Stimulated activated CD8-positive, alpha-beta memory T cell treated with anti-CD3 and anti-CD28 coated beads, Interleukin-7, amount 100 ng/mL, for 4 hours (primary cell): ENCODE measurements around the gene TTLL11.
"Not testable (repeated sequence)": the region's sequence is repeated elsewhere in the genome, so short reads cannot be mapped to it uniquely, and the experiment has no call there.

Source experiments
- DNase-seq, 2 donors: peaks; one replicate each; pipeline ENCODE4 v3.0.0-alpha.2; 2020; ENCODE audit warnings: low read depth in 2 of 2

Gene TTLL11

DNA sequence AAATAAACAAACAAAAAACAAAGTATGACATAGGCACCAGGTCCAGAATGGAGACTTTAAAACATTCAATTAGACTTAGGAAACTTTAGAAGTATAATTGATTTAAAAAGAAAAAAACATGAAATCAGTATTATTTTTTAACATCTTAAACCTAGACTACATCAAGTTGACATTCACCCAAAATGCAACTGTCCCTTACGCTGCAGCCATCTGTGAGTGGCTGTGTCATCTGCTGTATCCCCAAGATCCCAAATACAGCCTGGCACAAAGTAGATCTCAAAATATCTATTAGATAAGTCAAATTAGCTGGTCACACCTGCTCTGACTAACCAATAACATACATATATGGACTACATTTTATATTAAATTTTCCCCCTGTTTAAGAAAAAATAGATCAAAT is 7.8 kb downstream of the TTLL11 start:
- DNase-seq = no peak

GRCh38 chr9:122084026-122084675 is 9.0 kb downstream of the TTLL11 start:
- no peak for DNase-seq

GRCh38 chr9:122080986-122081385 is 12.1 kb downstream of the TTLL11 start:
- DNase-seq = no peak

- DNase-seq = no peak
Observed at GRCh38 chr9:122078557-122078956, 14.6 kb downstream of the TTLL11 start.

- no peak for DNase-seq
Observed at GRCh38 chr9:122076773-122077172, 16.3 kb downstream of the TTLL11 start.

GRCh38 chr9:122076117-122076516 is 17.0 kb downstream of the TTLL11 start:
- no peak for DNase-seq

DNA sequence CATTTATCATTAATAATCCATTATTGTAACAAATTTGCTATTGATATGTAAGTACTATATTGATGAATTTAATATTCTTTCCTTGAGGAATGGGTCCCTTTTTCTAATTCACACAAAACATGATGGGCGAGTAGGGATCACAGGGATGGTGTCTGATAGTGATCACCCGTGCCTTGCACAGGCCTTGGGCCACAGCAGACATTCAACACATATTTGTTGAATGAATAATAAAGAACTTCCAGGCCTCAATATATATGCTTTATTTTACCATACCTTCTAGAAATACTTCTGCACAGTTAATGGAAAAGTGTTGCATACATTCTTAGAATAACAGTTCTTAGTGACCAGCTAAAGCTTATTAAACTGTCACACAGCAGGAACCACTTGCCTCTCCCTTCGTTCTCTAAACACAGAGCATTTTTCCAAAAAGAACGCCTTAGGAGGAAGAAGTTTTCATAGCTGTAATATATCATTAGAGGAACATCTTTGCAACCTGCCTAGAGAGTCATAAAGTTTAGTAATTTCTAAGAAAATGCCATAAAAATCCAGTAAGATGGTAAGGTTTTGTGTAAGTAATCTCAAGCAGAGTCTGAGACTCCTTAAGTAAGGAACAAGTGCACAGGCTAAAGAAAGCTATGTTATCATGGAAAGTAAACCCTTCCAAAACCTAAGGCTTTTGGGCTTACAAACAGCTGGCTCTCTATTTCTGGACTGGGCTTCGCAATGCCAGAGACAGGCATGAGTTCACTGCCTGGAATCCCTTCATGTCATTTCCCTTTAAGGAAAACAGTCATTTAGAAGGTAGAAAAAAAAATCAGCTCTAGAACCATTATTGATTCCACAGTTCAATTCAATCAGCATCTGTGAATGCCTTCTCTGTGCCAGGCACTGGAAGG is 17.7 kb downstream of the TTLL11 start:
- no peak for DNase-seq

DNA sequence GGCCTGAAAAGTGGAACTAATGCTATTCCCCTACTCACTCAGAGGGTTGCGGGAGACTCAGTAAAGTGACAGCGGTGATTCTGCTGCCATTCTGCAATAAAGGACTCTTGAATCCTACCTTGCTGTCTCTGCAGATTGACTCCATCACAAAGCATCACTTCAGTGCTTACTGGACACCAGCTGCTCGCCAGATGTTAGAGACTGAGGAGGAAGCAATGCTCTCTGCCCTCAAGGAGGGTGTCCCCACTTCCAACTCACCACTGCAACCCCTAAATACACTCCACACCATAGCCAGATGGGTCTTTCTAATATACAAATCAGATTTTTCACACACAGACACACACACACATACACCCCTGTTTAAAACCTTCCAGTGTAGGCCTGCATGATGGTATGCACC is 21.4 kb downstream of the TTLL11 start:
- no peak for DNase-seq

GRCh38 chr9:122070728-122071515 is 22.2 kb downstream of the TTLL11 start:
- DNase-seq = no peak

GRCh38 chr9:122066680-122067079 is 26.4 kb downstream of the TTLL11 start:
- DNase-seq = not testable (repeated sequence)

GRCh38 chr9:122065923-122066629 is 27.0 kb downstream of the TTLL11 start:
- no peak for DNase-seq

DNA sequence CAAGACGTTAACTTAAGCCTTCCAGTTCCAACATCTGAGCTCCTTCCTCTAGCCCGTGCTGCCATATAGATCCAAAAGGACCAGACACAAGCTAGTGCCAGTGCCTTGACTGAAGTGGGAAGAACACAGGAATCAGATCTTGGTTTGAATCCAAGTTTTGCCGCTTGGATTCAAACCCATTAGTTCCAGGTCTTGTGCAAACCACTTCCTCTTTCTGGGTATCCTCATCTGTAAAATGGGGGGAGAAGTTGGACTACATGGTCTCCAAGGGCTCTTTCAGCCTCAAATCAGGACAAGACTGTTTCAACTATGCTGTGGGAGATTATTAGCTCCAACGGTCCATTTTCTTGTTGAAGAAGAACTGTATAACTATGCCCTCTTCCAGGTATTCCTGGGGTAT is 32.6 kb downstream of the TTLL11 start:
- DNase-seq = no peak

GRCh38 chr9:122059955-122060324 is 33.2 kb downstream of the TTLL11 start:
- no peak for DNase-seq

DNA sequence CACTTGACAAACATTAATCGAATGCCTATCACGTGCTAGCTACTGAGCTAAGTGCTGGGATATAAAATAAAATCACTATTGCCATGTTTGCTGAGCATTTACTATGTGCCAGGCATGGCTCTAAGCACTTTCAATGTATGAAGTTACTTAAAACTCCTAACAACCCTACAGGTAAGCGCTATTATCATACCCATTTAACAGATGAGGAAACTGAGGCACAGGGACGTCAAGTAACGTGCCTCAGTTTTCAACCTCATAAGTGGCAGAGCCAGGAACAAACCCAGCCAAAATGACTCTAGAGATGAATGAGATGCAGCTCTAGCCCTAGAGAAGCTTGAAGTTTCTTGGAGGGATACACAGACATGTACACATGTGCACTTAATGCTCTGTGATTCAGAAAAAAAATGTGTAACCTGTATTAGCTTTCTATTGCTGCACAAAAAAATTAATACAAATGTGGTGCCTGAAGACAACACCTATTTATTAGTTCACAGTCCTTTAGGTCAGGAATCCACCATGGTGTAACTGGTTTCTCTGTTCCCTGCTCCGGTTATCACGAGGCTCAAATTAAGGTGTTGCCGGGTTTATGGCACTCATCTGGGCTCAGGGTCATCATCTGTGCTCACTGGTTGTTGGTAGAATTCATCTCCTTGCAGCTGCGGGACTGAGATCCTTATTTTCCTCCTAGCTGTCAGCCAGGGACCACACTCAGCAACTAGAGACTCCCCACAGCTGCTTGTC is 33.7 kb downstream of the TTLL11 start:
- DNase-seq = no peak

DNA sequence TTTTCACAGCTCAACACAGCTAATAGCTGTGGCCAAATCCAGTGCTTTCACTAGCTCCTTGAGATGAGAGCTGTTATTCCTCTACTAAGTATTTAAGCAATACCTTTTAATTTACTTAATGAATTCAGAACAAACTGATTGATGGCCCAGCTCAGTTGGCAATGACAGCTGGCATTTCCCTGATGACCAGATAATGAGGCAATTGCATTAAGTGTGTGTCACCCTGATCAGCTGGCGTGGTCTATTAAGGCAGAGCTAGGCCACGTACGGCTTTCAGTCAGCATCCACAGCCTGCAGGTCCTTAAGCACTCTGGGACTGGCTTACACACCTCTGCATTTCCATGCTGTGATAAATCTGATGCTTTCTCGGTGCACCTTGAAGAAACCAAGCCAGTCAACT is 34.4 kb downstream of the TTLL11 start:
- DNase-seq = no peak

DNA sequence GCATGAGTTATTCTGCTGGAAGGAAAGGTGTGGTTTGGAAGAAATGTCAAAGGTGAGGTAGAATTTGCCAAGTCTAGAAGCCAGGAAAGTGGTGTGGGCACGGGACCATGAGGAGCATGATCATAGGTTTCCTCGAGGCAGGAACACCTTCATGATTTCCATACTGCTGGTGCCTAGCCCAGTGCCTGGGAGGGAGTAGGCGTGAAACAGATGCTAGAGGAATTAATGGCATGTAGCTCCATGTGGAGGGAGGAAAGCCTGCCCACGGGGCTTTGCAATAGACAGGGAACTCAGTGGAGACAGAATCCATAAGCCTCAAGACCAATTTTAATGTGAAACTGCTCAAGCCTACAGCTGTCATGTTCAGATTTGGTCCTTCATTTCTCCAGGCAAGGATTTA is 35.1 kb downstream of the TTLL11 start:
- DNase-seq = no peak

DNA sequence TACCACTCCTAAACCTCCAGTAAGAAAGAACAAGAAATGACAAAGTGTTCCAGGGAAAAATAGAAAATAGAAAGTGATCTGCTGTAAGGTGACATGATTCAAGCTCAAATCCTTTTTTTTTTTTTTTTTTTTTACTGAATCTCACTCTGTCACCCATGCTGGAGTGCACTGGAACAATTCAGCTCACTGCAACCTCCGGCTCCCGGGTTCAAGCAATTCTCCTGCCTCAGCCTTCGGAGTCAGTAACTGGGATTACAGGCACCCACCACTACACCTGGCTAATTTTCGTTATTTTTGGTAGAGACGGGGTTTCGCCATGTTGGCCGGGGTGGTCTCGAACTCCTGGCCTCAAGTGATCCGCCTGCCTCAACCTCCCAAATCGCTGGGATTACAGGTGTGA is 35.9 kb downstream of the TTLL11 start:
- no peak for DNase-seq

DNA sequence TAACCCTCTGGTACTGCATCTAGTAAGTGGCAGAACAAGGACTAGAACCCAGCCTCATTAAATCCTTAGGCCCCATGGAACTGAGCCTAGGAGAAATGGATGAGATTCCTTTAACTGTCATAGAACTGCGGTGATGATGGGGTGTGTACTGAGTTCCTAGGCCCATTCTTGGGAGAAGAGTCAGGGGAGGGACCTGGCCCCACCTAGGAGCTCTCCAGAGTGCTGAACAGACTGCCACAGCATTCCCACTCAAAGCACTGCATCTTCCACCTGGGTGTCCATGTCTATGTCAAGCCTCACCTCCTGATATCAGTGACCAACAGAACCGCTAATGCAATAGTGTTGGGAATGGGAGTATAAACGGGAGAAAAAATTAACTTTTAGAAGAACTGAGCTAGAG is 36.6 kb downstream of the TTLL11 start:
- DNase-seq = no peak

- no peak for DNase-seq
Observed at GRCh38 chr9:122055701-122056100, 37.4 kb downstream of the TTLL11 start.

DNA sequence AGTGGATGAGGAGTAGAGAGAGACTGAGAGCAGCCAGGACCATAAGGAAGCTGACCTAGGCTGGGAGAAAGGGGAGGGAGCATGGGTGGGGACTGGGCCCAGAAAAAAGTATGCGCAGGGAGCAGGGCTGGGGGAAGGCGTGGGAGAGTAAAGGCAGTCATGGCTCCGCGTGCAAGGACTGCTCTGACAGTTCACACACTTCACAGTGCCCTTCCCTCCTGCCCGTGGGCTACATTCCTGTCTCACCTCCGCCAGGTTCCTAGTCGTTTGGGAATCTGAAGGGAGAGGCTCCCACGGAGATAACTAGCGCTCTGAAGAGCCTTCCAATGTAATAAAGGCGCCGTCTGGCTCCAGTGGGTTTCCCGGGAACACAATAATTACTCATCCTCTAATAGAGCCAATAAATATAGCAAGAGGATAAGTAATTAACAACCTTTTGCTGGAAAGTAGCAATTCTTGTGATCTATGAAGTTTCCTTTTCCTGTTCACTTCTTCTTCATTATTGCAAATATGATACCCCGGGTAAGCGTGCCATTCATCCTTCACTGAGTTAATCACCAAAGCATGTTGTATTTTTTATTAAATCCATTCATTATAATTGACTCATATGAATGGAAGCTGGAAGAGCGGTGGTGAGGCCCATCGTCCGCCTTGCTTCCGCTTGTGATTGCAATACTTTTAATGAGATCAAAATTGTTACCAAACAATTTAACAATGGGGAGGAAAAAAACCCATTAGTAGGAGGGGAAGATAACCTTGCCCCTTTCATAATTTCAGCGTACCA is 39.3 kb downstream of the TTLL11 start:
- no peak for DNase-seq
